BLaER1 (cell line): Measurements from ENCODE around the gene BCL2L15.
A peak's percentile ranks its signal among the peaks of the same experiment; 100 is the strongest.

ENCODE experiments used
- H3K27ac ChIP-seq: shearing (Covaris generic); formaldehyde crosslinking; 2 replicates; pipeline ENCODE4 v1.8.1; 2022
- H3K27me3 ChIP-seq: shearing (Covaris generic); formaldehyde crosslinking; 2 replicates; pipeline ENCODE4 v1.8.1; 2022
- H3K36me3 ChIP-seq: shearing (Covaris generic); formaldehyde crosslinking; 2 replicates; pipeline ENCODE4 v1.8.1; 2022
- H3K4me1 ChIP-seq: shearing (Covaris generic); formaldehyde crosslinking; 2 replicates; pipeline ENCODE4 v1.8.1; 2022
- H3K4me2 ChIP-seq: shearing (Covaris generic); formaldehyde crosslinking; 2 replicates; pipeline ENCODE4 v1.8.1; 2022
- H3K4me3 ChIP-seq: shearing (Covaris generic); formaldehyde crosslinking; 2 replicates; pipeline ENCODE4 v1.8.1; 2022
- H3K9ac ChIP-seq: shearing (Covaris generic); formaldehyde crosslinking; 2 replicates; pipeline ENCODE4 v1.8.1; 2022
- H3K9me3 ChIP-seq: shearing (Covaris generic); formaldehyde crosslinking; 2 replicates; pipeline ENCODE4 v1.8.1; 2022
- H4K20me1 ChIP-seq: shearing (Covaris generic); formaldehyde crosslinking; 2 replicates; pipeline ENCODE4 v1.8.1; 2022
- Cebpa-rat ChIP-seq: shearing (Covaris generic); IDR thresholded peaks from 2 replicates; pipeline ENCODE4 v1.8.1; 2022

BCL2L15 gene

DNA sequence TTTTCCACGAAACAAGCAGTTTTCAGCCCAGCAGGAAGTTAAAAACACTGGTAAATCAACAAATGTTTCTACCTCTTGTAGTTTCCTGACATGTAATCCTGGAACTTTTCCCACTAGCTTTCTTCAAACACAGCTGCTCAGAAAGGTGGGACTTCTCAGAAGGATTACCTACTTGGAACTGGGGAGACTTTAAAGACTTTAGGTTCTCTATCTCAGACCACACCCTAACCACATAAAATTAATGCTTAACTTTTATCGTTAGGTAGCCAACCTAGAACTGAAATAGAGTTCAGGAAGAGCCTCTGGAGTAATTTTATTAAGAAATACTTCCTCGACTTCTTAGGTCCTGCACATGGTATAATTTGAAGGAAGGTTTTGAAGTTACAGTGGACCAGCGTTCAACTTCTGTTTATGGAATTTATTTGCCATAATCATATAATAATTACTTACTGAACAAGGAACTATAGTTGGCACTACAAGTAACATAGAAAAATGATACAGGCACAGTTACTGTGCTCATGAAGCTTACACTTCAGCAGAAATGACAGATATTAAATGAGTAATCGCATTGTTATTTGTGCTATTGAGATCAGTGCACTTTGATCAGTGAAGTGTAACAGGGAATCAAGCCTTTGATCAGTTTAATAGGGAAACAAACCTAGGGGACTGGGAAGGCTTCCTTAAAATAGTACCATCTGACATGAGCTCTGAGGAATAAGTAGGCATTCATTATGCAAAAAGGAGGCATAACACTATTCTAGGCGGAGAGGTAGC lies at the start of gene BCL2L15:
TSS of gene BCL2L15 (minus strand) at position 180 of the 774 bp plus-strand sequence. CDS start 206 bp downstream, outside the sequence.
- Histone ChIP-seq H3K4me3 (no peak within 1 kb of the TSS), H3K36me3 (no peaks in the 10 kb centered on the region), H3K9ac (no peak within 1 kb of the TSS), H4K20me1 (no peaks in the 10 kb centered on the region), H3K9me3 (no peaks in the 10 kb centered on the region), H3K27me3 (no peaks in the 10 kb centered on the region), H3K4me2 (no peak within 1 kb of the TSS), H3K27ac (no peak within 1 kb of the TSS), H3K4me1 (peaks cover 18% of the 10 kb centered on the region)
- TF ChIP-seq Cebpa-rat, result no peak

DNA sequence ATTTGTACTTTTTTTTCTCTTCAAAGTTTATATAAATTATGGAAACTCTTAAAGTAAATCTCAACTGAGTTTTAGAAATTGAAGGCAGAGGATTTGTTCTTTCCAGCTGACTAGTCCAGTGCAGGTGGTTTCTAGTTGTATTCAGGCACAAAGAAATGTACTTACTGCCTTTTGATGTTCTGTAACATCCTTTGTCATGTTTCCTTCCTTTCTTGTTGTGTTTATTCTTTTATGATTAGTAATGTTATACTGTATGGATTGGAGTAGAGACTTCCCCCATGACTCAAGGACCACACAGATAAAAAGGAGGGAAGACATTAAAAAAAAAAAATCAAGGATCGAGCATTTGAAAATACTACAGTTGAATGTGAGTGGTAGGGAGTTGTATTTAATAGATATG lies 49.8 kb upstream of the BCL2L15 start:
- Histone ChIP-seq H3K27ac (no peak overlapping the region), H3K9me3 (0 out of 2 replicates have a peak, but pooled peaks cover 3% of the 10 kb centered on the region), H3K9ac (no peak overlapping the region), H4K20me1 (peaks cover 93% of the 10 kb centered on the region), H3K36me3 (peaks cover 25% of the 10 kb centered on the region), H3K4me2 (peak overlapping the region; percentile 47), H3K27me3 (no peaks in the 10 kb centered on the region), H3K4me3 (no peak overlapping the region), H3K4me1 (peaks cover 71% of the 10 kb centered on the region)
- TF ChIP-seq Cebpa-rat, result no peak

DNA sequence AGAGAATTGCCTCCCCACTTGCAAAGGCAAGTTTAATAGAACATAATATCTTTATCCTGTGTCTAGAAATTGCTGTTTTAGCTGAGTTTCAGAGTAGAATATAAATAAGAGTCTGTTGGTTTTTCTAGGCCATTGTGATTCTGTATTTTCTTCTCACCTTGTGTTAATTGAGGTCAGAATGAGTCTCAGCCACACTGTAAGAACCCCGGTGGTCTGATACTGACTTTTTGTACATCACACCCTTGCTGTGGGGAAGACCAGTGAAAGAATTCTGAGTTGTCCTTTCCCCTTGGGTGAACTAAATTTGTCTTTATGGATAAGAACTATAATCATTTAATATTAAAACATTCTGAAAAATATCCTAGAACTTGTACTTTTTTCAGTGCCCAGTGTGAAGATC lies 48.6 kb upstream of the BCL2L15 start:
- H3K27ac ChIP-seq, result no peak overlapping the region
- no peaks in the 10 kb centered on the region for H3K27me3 ChIP-seq
- TF ChIP-seq Cebpa-rat, result no peak
- peaks cover 79% of the 10 kb centered on the region for H3K4me1 ChIP-seq
- no peak overlapping the region for H3K4me3 ChIP-seq
- H3K9ac ChIP-seq, result no peak overlapping the region
- H3K36me3 ChIP-seq, result peaks cover 13% of the 10 kb centered on the region
- 0 out of 2 replicates have a peak, but pooled peaks cover 3% of the 10 kb centered on the region for H3K9me3 ChIP-seq
- H4K20me1 ChIP-seq, result peaks cover 100% of the 10 kb centered on the region
- H3K4me2 ChIP-seq, result no peak overlapping the region

DNA sequence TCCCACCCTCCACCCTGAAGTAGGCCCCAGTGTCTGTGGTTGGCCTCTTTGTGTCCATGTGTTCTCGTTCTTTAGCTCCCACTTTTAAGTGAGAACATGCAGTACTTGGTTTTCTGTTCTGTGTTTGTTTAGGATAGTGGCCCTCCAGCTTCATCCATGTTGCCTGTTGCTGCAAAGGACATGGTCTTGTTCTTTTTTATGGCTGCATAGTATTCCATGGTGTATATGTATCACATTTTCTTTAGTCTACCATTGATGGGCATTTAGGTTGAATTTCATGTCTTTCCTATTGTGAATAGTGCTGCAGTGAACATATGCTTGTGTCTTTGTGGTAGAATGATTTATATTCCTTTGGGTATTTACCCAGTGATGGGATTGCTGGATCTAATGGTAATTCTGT lies 47.8 kb upstream of the BCL2L15 start:
- no peak overlapping the region for H3K4me3 ChIP-seq
- peaks cover 75% of the 10 kb centered on the region for H3K4me1 ChIP-seq
- H3K4me2 ChIP-seq, result no peak overlapping the region
- peaks cover 5% of the 10 kb centered on the region for H3K36me3 ChIP-seq
- no peaks in the 10 kb centered on the region for H3K27me3 ChIP-seq
- H3K9me3 ChIP-seq, result 0 out of 2 replicates have a peak, but pooled peaks cover 3% of the 10 kb centered on the region
- H4K20me1 ChIP-seq, result peaks cover 100% of the 10 kb centered on the region
- no peak overlapping the region for H3K9ac ChIP-seq
- TF ChIP-seq Cebpa-rat, result no peak
- H3K27ac ChIP-seq, result no peak overlapping the region

DNA sequence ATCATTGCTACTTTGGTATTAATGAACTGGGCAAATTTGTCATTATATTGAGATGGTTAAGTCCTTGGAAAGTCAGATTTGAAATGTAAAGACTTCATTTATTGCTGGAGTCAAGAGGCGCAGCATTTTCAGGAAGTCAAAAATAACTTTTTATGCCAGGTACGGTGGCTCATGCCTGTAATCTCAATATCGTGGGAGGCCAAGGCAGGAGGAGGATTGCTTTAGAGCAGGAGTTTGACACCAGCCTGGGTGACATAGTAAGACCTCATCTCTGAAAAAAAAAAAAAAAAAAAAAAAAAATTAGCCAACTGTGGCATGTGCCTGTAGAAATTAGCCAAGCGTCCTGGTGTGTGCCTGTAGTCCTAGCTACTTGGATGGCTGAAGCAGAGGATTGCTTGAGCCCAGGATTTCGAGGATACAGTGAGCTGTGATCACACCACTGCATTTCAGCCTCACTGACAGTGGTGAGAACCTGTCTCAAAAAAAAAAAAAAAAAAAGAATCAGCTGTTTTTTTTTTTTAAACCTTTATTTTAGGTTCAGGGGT lies 47.2 kb upstream of the BCL2L15 start:
- no peak for TF ChIP-seq Cebpa-rat
- H3K9me3 ChIP-seq, result 0 out of 2 replicates have a peak, but pooled peaks cover 3% of the 10 kb centered on the region
- no peak overlapping the region for H3K4me2 ChIP-seq
- H3K36me3 ChIP-seq, result peaks cover 5% of the 10 kb centered on the region; the same call in 1 of the 2 replicates
- H3K4me3 ChIP-seq, result no peak overlapping the region
- H3K27me3 ChIP-seq, result no peaks in the 10 kb centered on the region
- H3K27ac ChIP-seq, result no peak overlapping the region
- peaks cover 98% of the 10 kb centered on the region for H4K20me1 ChIP-seq
- peaks cover 70% of the 10 kb centered on the region for H3K4me1 ChIP-seq
- H3K9ac ChIP-seq, result no peak overlapping the region

DNA sequence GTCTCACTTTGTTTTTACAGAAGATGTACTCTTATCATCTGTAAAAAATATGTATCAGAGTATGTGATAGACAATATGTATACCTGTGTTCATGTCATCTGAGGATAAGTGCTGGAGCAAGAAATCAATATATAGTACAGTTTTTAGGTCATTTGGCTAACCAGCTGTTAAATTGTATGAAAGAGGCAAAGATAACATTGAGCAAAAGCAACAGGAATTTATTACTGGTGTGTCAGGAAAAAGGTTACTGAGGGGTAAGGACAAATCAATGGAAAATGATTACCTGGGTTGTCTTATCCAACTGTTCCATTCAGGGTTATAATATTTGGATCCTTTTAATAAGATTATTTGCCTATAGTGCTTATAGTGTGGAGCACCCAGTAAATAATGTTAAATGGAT lies 46.6 kb upstream of the BCL2L15 start:
- Histone ChIP-seq H3K36me3 (peaks cover 5% of the 10 kb centered on the region; the same call in 1 of the 2 replicates), H3K4me1 (peaks cover 64% of the 10 kb centered on the region), H3K27me3 (no peaks in the 10 kb centered on the region), H3K9ac (no peak overlapping the region), H3K4me3 (no peak overlapping the region), H3K27ac (no peak overlapping the region), H3K4me2 (peak overlapping the region; percentile 86; the same call in 1 of the 2 replicates), H4K20me1 (peaks cover 93% of the 10 kb centered on the region), H3K9me3 (0 out of 2 replicates have a peak, but pooled peaks cover 3% of the 10 kb centered on the region)
- TF ChIP-seq Cebpa-rat, result no peak

DNA sequence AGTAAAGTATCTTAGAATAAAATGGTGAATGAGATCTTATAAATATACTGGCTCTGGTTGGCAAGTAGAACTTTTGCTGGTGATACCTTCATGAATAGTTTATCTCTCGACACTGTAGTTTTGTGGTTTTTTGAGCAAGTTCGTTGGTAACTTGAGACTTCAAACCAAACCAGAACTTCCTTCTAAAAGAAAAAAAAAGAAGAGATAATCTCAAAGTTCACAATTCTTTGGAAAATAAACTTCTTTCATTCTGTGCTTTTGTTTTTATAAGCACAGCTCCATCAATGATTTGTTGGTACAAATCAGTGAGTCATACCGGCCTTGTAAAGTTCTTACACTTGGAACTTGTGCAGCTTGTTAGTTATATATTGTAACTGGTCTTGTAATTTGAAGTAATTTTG lies 44.1 kb upstream of the BCL2L15 start:
- Histone ChIP-seq H3K4me1 (peaks cover 56% of the 10 kb centered on the region), H3K9me3 (0 out of 2 replicates have a peak, but pooled peaks cover 3% of the 10 kb centered on the region), H3K27ac (peak overlapping the region; percentile 91), H3K36me3 (peaks cover 5% of the 10 kb centered on the region; the same call in 1 of the 2 replicates), H3K4me2 (peak overlapping the region; percentile 86), H3K4me3 (peak overlapping the region; percentile 96), H4K20me1 (peaks cover 67% of the 10 kb centered on the region), H3K9ac (peak overlapping the region; percentile 89), H3K27me3 (no peaks in the 10 kb centered on the region)
- no peak for TF ChIP-seq Cebpa-rat

DNA sequence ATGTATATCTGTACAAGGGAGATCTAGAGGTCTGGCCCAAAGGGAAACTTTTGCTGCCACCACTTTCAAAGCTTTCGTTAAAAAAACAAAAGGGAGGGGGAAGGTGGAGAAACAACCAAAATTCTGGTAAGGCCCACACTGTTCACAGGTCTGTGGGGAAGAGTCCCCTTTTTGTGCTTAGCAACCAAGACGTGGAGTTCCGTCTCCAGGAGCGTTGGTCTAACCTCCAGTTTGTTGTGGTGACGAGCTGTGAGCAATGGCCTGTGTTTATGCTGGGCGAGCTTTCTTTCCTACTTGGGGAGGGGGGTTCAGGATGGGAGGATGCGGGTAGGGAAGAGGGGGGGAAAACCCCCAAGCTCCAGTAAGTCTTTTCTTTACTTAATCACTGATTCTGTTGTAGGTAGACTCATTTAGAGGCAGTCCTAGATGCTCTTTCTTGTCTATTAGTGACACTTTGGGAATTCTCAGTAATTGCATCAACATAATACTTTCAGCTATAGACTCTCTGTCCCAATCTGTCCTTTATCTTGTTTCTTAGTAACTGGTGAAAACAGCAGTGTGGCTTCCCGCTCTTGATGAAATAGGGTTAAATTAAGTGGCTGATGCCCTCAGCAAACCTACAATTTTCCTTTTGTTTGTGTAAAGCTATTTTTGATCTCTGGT lies 43.2 kb upstream of the BCL2L15 start:
- Histone ChIP-seq H3K27ac (peak overlapping the region; percentile 91), H3K4me1 (peaks cover 53% of the 10 kb centered on the region)
- no peak for TF ChIP-seq Cebpa-rat

DNA sequence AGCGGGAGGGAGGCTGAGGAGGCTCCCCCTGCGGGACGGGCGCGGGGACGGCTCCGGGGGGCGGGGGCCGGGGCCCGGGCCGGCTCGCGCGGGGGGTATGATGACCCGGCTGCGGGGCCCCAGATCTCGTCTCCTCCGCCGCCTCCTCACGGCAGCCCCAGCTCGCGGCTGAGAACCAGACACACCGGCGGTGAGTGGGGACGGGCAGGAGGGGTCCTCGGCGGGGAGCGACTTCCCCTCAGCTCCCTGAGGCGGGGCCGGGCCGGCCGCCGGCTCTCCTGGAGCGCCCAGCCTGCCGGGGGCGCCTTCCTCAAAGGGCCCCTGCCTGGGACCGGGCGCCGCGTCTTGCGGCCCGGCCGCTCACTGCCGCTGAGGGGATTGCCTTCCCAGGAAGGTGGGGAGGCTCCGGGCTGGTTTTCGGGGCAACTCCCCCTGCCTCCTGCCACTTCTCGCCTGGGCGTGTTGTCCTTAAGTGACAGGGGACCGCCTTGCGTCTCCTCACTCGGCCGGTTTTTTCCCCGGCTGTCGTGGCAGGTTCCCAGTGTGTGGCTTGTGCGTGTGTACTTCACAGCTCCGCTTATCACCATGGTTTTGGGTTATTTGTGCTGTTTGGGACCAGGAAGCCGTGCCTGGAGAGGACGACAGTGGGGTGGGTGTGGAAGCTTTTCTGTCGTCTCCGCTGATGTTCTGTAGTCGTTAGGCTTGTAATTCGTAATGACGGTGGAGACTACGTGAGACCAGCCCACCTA lies 42.5 kb upstream of the BCL2L15 start:
- peak overlapping the region; percentile 89 for H3K9ac ChIP-seq

More for the DNA sequence above, 43.2 kb upstream of the BCL2L15 start:
- Histone ChIP-seq H3K9ac (peak overlapping the region; percentile 89), H4K20me1 (peaks cover 59% of the 10 kb centered on the region), H3K27me3 (no peaks in the 10 kb centered on the region), H3K4me3 (peak overlapping the region; percentile 96), H3K9me3 (0 out of 2 replicates have a peak, but pooled peaks cover 3% of the 10 kb centered on the region), H3K4me2 (peak overlapping the region; percentile 86), H3K36me3 (peaks cover 5% of the 10 kb centered on the region; the same call in 1 of the 2 replicates)

More for the DNA sequence above, 42.5 kb upstream of the BCL2L15 start:
- Histone ChIP-seq H3K36me3 (no peaks in the 10 kb centered on the region; the same call in 1 of the 2 replicates), H3K4me1 (peaks cover 53% of the 10 kb centered on the region), H3K4me2 (peak overlapping the region; percentile 86), H3K4me3 (peak overlapping the region; percentile 96), H4K20me1 (peaks cover 52% of the 10 kb centered on the region), H3K27ac (peak overlapping the region; percentile 91), H3K27me3 (no peaks in the 10 kb centered on the region), H3K9me3 (0 out of 2 replicates have a peak, but pooled peaks cover under 1% of the 10 kb centered on the region)
- TF ChIP-seq Cebpa-rat, result no peak
